ENCODE results near the gene TEX51.

- TF ChIP-seq CTCF (IDR thresholded peaks at IDR 0.05): no peak
- no peak for TF ChIP-seq POLR2A (IDR thresholded peaks at IDR 0.05)
- TF ChIP-seq EP300 (IDR thresholded peaks at IDR 0.05): no peak
Measured at GRCh38 chr2:126942427-126943203, 43.9 kb downstream of the TEX51 start.
